NCI-H146 (cell line): ENCODE data around the gene KCTD21.
"Not testable (repeated sequence)": the region's sequence is repeated elsewhere in the genome, so short reads cannot be mapped to it uniquely, and the experiment has no call there.

Source experiments
- DNase-seq: peaks from one replicate; lab custom pipeline; 2025; lab: John Stamatoyannopoulos, UW

KCTD21 gene

GRCh38 chr11:78188286-78189173 is at the start of gene KCTD21, which contains the start of gene USP35:
TSS of gene KCTD21 (minus strand) at chr11:78188626. CDS start at chr11:78174554, 14,072 bp downstream.
TSS of gene USP35 (plus strand) at chr11:78188919. CDS start at chr11:78196246, 7,327 bp downstream.
- peak; percentile 98 for DNase-seq

GRCh38 chr11:78237293-78238046 is 49.0 kb upstream of the KCTD21 start:
- no peak for DNase-seq

GRCh38 chr11:78234006-78234405 is 45.6 kb upstream of the KCTD21 start:
- DNase-seq: no peak

GRCh38 chr11:78233046-78233445 is 44.6 kb upstream of the KCTD21 start:
- not testable (repeated sequence) for DNase-seq

GRCh38 chr11:78231962-78232501 is 43.6 kb upstream of the KCTD21 start:
- no peak for DNase-seq

GRCh38 chr11:78230161-78230877 is 41.9 kb upstream of the KCTD21 start:
- peak; percentile 45 for DNase-seq

GRCh38 chr11:78229106-78229505 is 40.7 kb upstream of the KCTD21 start:
- DNase-seq: no peak

GRCh38 chr11:78228467-78228866 is 40.0 kb upstream of the KCTD21 start:
- peak; percentile 76 for DNase-seq

GRCh38 chr11:78227921-78228320 is 39.5 kb upstream of the KCTD21 start:
- no peak for DNase-seq

- no peak for DNase-seq
Observed at GRCh38 chr11:78226684-78227680, 38.6 kb upstream of the KCTD21 start.

- DNase-seq: no peak
Observed at GRCh38 chr11:78224906-78225420, 36.5 kb upstream of the KCTD21 start.

- no peak for DNase-seq
Observed at GRCh38 chr11:78224506-78224905, 36.1 kb upstream of the KCTD21 start.

- no peak for DNase-seq
Observed at GRCh38 chr11:78223320-78223954, 35.0 kb upstream of the KCTD21 start.

- DNase-seq: not testable (repeated sequence)
Observed at GRCh38 chr11:78222726-78223125, 34.3 kb upstream of the KCTD21 start.

- no peak for DNase-seq
Observed at GRCh38 chr11:78221396-78222315, 33.2 kb upstream of the KCTD21 start.

GRCh38 chr11:78220218-78221157 is 32.1 kb upstream of the KCTD21 start:
- DNase-seq: no peak

- no peak for DNase-seq
Observed at GRCh38 chr11:78219493-78220217, 31.2 kb upstream of the KCTD21 start.
